GM12878 (cell line): ENCODE measurements around the gene AGPAT2. TPM values are rescaled to one million over a fixed set of nuclear protein-coding genes. Genes with fewer than 3 reads are reported as not detected.

Experiments used
- MTA2 ChIP-seq: fragments of 450-650 bp; IDR thresholded peaks from 2 replicates; pipeline ENCODE4 v1.6.1; 2016; ENCODE audit warnings: low read depth, mild to moderate bottlenecking, moderate library complexity
- POLR2A ChIP-seq: IDR thresholded peaks from 2 replicates; pipeline ENCODE4 v1.6.1; 2011; ENCODE audit warnings: low read depth, mild to moderate bottlenecking, low read length
- RAD21 ChIP-seq: IDR thresholded peaks from 2 replicates; pipeline ENCODE4 v1.6.1; 2011; ENCODE audit warnings: mild to moderate bottlenecking, low read depth, low read length, moderate library complexity; ENCODE audit not compliant: insufficient read depth
- polyA plus RNA-seq, 11 experiments: library from polyadenylated mRNA; depleted of rRNA in 4 of 11; unstranded in 6 of 11; stranded (reverse) in 5 of 11; fragments of >200 nt; fragmentation: Nextera tagmentation in 4 of 11; fragmentation: Illumina TruSeq in 1 of 11; extraction: Ambion mirVana in 4 of 11; extraction: Trizol in 1 of 11; gene quantifications; 1 replicate in 1 of 11; 2 replicates in 10 of 11; pipeline versions ENCODE4 v1.2.1 to v1.2.3, GENCODE V29; 2011 to 2016; ENCODE audit warnings: inconsistent platforms in 2 of 11, missing spikeins in 2 of 11, low read depth in 1 of 11
- total RNA-seq, 4 experiments: library from RNA; depleted of rRNA in 3 of 4; stranded (reverse); fragments of >200 nt in 3 of 4; fragmentation: Illumina TruSeq in 1 of 4; extraction: Trizol in 1 of 4; gene quantifications; 2 replicates each; pipeline versions ENCODE4 v1.2.1 to v1.2.3, GENCODE V29; 2013 to 2021
- TF ChIP-seq, protein P1 (sequence below): fragments of 150-350 bp; IDR thresholded peaks from 2 replicates; pipeline ENCODE4 v1.6.1; 2016; ENCODE audit warnings: low read depth, low read length
- TF ChIP-seq, protein P2 (sequence below): fragments of 450-650 bp; IDR thresholded peaks from 2 replicates; pipeline ENCODE4 v1.6.1; 2017; ENCODE audit warnings: mild to moderate bottlenecking

The AGPAT2 gene
- total and polyA plus RNA-seq, 10 of the 15 experiments (the other 5 are each of a cell fraction or from before 2014, with no cell fraction given) = 0.10 to 28.5 (median 18.2) TPM

DNA sequence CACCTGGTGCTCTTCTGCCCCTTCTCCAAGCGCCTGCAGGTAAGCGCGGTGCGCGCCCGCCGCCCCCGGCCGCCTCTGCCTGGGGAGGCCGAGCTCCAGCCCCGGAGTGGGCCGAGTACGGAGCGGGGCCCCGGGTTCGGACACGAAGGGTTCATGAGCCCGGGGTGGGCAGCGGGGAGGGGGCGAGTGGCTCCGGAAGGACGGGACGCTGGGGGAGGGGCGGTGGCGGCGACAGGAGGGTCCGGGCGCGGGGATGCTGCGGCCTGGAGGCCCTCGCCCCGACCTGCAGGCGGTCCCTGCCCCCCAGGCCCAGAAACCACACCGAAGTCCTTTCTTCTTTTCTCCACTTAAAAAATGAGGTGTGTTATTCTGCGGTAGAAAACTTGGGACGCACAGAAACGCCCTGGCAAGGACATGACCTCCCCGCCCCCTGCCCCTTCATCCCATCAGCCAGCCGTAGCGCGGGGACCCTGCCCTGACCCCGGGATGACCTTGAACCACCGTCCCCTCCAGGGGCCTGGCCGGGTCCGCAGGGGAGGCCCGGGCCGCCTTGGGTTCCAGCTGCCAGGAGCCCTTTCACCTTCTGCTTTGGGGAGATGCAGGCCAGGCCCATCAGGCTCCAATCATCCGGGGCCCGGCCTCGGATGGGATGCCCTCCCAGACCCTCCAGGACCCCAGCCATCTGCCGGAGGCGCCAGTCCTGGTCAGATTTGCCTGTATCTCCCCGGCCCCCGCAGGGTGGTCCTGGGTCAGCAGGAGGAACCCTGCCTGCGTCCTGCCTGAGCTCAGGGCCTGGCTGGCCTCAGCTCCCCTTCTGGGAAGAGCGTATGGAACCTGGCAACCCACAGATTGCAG, 25.7 kb upstream of the AGPAT2 start (continued):
- TF ChIP-seq, protein P1, sequence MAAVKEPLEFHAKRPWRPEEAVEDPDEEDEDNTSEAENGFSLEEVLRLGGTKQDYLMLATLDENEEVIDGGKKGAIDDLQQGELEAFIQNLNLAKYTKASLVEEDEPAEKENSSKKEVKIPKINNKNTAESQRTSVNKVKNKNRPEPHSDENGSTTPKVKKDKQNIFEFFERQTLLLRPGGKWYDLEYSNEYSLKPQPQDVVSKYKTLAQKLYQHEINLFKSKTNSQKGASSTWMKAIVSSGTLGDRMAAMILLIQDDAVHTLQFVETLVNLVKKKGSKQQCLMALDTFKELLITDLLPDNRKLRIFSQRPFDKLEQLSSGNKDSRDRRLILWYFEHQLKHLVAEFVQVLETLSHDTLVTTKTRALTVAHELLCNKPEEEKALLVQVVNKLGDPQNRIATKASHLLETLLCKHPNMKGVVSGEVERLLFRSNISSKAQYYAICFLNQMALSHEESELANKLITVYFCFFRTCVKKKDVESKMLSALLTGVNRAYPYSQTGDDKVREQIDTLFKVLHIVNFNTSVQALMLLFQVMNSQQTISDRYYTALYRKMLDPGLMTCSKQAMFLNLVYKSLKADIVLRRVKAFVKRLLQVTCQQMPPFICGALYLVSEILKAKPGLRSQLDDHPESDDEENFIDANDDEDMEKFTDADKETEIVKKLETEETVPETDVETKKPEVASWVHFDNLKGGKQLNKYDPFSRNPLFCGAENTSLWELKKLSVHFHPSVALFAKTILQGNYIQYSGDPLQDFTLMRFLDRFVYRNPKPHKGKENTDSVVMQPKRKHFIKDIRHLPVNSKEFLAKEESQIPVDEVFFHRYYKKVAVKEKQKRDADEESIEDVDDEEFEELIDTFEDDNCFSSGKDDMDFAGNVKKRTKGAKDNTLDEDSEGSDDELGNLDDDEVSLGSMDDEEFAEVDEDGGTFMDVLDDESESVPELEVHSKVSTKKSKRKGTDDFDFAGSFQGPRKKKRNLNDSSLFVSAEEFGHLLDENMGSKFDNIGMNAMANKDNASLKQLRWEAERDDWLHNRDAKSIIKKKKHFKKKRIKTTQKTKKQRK = no peak
- TF ChIP-seq RAD21 = no peak
- TF ChIP-seq, protein P2, sequence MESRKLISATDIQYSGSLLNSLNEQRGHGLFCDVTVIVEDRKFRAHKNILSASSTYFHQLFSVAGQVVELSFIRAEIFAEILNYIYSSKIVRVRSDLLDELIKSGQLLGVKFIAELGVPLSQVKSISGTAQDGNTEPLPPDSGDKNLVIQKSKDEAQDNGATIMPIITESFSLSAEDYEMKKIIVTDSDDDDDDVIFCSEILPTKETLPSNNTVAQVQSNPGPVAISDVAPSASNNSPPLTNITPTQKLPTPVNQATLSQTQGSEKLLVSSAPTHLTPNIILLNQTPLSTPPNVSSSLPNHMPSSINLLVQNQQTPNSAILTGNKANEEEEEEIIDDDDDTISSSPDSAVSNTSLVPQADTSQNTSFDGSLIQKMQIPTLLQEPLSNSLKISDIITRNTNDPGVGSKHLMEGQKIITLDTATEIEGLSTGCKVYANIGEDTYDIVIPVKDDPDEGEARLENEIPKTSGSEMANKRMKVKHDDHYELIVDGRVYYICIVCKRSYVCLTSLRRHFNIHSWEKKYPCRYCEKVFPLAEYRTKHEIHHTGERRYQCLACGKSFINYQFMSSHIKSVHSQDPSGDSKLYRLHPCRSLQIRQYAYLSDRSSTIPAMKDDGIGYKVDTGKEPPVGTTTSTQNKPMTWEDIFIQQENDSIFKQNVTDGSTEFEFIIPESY = no peak
- TF ChIP-seq MTA2 = no peak
- no peak for TF ChIP-seq POLR2A
